ENCODE measurements around the gene TMEM204.

TMEM204 gene

DNA sequence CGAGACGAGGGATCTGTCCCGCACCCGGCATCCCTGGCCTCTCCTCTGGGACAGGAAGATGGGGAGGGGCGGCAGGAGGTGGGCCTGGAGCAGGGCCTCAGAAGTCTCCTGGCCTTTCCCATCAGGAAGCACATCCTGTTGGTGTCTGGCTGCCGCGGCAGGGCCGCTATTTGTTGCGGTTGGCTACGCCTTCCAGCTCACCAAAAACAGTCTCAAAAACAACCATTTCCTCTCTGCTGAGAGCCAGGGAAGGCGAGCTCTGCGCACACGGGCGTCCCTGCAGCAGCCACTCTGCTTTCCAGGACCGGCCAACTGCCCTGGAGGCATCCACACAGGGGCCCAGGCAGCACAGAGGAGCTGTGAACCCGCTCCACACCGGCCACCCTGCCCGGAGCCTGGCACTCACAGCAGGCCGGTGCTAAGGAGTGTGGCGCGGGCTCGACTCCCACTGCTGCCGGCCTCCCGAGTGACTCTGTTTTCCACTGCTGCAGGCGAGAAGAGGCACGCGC, at the start of gene TMEM204:
TSS of gene TMEM204 (plus strand) at position 224 of the 509 bp plus-strand sequence. CDS start 610 bp downstream, outside the sequence.
- CTCF ChIA-PET = no interaction called here
- peak; percentile 76 for DNase-seq

DNA sequence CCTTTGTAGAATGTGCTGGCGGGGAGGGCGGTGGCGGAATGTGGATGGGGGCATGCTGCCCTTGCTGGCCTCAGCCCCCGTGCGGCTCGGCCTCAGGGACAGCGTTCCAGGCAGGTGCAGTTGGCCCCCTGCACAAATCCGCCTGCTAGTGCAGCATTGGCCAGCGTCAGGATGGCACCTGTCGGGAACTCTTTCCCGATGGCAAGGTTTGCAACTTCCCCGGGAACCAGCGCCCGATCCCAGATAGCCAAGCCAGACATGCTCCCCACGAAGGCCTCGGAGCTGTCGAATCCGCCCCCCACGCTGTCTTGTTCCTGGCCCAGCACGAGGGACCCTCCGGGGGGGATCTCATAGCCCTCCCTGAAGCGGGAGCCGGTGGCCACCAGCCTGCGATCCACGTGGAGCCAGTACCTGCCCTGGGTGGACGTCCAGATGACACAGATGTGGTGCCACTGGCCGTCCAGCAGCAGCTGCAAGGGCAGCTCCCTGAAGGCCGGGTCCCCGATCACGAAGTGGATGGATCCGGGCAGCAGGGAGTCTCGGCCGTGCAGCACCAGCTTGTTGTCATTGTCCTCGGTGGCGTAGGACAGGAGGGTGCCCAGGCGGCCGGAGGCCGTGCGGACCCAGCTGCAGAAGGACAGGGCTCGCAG, 47.5 kb upstream of the TMEM204 start:
- no peak overlapping the region for H3K4me3 Mint-ChIP-seq

More for the DNA sequence above, at the start of gene TMEM204:
- H3K9me3 Mint-ChIP-seq = no peaks in the 10 kb centered on the region
- H3K36me3 Mint-ChIP-seq = peaks cover 39% of the 10 kb centered on the region
- H3K4me3 Mint-ChIP-seq = peak within 1 kb of the TSS; percentile 100
- peak within 1 kb of the TSS; percentile 94 for H3K27ac Mint-ChIP-seq
- peaks cover 54% of the 10 kb centered on the region for H3K4me1 Mint-ChIP-seq
- H3K27me3 Mint-ChIP-seq = no peaks in the 10 kb centered on the region

DNA sequence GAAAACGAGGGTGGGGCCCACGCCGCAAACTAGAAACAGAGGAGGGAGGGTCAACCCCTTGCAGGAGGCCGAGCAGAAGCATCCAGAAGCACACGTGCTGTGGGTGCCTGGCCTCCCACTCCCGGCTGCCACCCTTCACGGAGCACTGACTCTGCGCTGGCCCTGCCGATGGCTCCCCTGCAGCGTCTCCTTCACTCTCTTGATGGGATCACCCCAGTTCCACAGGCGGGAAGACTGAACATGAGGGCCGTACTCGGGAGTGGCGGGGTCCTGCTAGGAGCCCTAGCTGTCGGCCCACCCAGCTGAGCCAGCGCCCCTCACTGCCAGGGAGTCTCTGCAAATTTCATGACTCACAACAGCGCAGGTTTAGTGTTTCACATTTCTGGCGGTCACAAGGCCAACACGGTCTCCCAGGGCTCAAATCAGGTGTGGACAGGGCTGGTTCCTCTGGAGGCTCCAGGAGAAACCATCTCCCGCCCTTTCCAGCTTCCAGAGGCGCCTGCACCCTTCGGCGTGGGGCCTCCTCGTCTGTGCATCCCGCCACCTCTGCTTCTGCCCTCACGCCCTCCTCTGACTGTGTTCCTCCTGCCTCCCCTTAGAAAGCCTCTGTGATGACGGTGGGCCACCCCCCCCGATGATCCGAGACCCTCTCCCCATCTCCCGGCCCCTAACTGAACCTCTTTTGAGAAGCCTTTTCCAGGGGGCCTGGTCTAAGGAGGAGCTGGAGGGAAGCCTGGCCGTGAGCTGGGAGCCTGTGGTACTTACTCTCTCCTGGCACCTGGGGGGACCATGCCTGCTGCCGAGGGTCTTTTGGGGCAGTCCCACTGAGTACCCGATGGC, 46.7 kb upstream of the TMEM204 start:
- DNase-seq = no peak
- Mint-ChIP-seq H3K9me3 (no peaks in the 10 kb centered on the region), H3K27ac (no peak overlapping the region), H3K36me3 (no peaks in the 10 kb centered on the region), H3K4me3 (no peak overlapping the region), H3K4me1 (no peaks in the 10 kb centered on the region), H3K27me3 (peaks cover 23% of the 10 kb centered on the region)
- CTCF ChIA-PET = no interaction called here

More for the DNA sequence above, 47.5 kb upstream of the TMEM204 start:
- CTCF ChIA-PET = no interaction called here
- Mint-ChIP-seq H3K27me3 (peaks cover 31% of the 10 kb centered on the region), H3K9me3 (no peaks in the 10 kb centered on the region), H3K4me1 (no peaks in the 10 kb centered on the region), H3K36me3 (no peaks in the 10 kb centered on the region), H3K27ac (no peak overlapping the region)
- DNase-seq = no peak

DNA sequence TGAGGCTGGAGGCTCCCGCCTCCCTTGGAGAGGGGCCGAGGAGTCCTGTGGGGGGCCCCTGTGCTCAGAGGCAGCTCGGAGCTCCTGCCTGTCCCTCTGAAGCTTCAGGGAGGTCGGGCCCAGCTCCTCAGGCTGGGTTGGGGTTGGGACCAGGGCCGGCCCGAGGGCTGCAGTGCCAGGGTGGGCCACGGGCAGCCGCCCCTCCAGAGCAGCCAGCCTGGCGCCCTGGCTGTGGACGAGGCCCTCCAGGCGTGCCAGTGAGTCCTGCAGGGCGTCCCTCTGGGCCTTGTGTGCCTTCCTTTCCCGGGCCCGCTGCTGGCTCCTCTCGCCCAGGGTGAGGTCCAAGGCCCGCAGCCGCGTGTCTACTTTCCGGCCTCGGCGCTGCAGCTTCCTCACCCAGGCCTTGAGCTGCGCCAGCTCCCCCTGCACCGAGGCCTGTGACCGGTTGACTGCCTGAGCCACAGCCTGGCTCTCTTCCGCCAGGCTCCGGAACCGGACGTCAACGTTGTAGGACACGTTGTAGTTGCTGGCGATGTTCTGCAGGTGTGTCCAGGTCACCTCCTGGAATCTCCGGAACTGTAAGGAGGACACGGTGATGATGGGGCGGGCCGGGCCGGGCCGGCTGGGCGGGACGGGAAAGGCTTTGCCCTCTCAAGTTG, 45.9 kb upstream of the TMEM204 start:
- Mint-ChIP-seq H3K4me3 (no peak overlapping the region), H3K27ac (no peak overlapping the region), H3K27me3 (peaks cover 15% of the 10 kb centered on the region), H3K4me1 (peaks cover 3% of the 10 kb centered on the region), H3K36me3 (no peaks in the 10 kb centered on the region), H3K9me3 (no peaks in the 10 kb centered on the region)
- DNase-seq = no peak
- CTCF ChIA-PET = no interaction called here

DNA sequence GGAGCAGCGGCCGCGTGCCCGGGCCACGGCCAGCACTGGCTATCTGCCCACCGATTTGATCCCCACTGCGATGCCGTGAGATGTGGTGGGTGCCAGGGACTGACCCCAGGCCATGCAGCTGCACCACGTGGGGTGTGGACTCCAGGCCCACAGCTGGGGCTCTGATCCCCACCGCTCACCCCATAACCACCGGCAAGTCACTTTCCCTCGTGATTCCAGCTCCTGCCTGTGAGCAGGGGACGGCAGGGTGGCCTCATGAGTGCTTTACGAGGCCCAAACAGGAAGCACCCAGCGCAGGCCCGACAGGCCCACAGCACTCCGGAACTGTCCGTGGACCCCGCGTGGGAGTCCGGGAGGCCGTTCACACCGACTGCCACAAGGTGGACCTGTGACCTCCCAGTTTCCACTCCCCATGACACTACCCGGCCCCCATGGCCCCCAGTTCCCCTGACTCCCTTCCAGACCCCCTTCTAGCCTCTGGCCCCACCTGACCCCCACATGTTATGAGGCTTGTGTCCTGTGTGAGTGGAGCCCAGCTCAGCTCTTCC, 45.3 kb upstream of the TMEM204 start:
- no peaks in the 10 kb centered on the region for H3K9me3 Mint-ChIP-seq
- H3K27ac Mint-ChIP-seq = no peak overlapping the region
- H3K27me3 Mint-ChIP-seq = peaks cover 13% of the 10 kb centered on the region
- DNase-seq = no peak
- CTCF ChIA-PET = no interaction called here
- H3K4me1 Mint-ChIP-seq = peaks cover 8% of the 10 kb centered on the region
- H3K4me3 Mint-ChIP-seq = no peak overlapping the region
- no peaks in the 10 kb centered on the region for H3K36me3 Mint-ChIP-seq

DNA sequence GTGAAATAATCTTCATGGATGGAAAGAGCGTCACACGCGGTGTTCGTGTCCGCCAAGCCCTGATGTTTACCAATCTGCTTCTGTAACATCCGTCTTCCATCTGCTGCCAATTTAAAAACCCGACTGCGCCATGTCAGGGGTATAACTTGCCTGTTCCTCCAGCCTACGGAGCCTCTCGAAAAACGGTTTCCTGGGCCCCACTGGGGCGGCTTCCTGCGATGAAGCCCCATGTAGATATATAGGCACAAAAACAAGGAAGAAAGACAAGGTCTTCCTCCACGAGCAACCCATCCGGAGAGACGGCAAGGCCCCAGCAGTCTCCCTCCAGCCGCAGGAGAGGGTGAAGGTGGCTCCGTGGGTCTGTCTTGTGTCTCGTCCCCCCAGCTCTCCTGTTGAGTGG, 44.8 kb upstream of the TMEM204 start, which contains the start of gene PTX4:
TSS of gene PTX4 (minus strand) at position 326 of the 400 bp plus-strand sequence. CDS start at position 291, 35 bp downstream.
- H3K36me3 Mint-ChIP-seq = no peaks in the 10 kb centered on the region
- CTCF ChIA-PET = no interaction called here

DNA sequence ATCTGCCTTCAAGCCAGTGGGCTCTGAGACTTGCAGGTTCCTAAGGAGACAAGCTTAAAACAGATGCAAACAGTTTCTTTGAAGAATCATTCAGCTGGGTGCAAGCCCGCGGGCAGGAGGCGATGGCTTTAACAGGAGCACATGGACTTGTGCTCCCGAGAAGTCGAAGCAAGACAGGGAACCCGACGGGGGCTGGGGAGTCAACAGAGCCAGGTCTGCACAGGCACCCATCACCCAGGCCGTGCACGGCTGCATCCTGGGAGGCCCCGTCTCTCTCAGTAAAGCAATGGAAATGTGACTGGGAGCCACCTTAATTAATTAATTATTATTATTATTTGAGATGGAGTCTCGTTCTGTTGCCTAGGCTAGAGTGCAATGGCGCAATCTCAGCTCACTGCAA, 44.4 kb upstream of the TMEM204 start:
- Mint-ChIP-seq H3K9me3 (no peaks in the 10 kb centered on the region), H3K4me3 (no peak overlapping the region), H3K36me3 (no peaks in the 10 kb centered on the region), H3K27ac (no peak overlapping the region), H3K4me1 (peaks cover 11% of the 10 kb centered on the region), H3K27me3 (peaks cover 6% of the 10 kb centered on the region)
- CTCF ChIA-PET = no interaction called here
- DNase-seq = no peak

More for the DNA sequence above, 44.8 kb upstream of the TMEM204 start, which contains the start of gene PTX4:
- no peaks in the 10 kb centered on the region for H3K9me3 Mint-ChIP-seq
- H3K4me1 Mint-ChIP-seq = peaks cover 8% of the 10 kb centered on the region
- H3K4me3 Mint-ChIP-seq = no peak within 1 kb of the TSS
- H3K27ac Mint-ChIP-seq = peak within 1 kb of the TSS; percentile 22
- DNase-seq = no peak
- H3K27me3 Mint-ChIP-seq = peaks cover 8% of the 10 kb centered on the region

DNA sequence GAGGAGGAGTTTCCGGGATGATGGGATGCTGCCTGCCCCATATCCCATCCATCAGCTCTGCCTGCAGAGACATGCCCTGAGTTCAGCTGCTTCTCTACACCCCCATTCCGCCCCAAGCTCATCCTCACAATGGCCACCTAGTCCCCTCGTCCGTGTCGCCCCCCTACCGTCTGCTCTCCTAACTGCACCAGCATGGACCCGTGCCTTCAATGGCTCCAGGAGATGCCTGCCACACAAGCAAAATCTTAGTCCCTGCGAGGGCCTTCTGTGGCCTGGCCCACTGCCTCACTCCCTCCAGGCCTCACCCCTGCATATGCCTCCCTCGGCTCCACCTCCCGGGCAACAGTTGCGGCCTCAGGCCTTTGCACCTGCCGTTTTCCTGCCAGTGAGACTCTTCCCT, 42.1 kb upstream of the TMEM204 start:
- H3K36me3 Mint-ChIP-seq = no peaks in the 10 kb centered on the region
- no peaks in the 10 kb centered on the region for H3K9me3 Mint-ChIP-seq
- H3K27me3 Mint-ChIP-seq = no peaks in the 10 kb centered on the region
- H3K4me3 Mint-ChIP-seq = no peak overlapping the region
- CTCF ChIA-PET = no interaction called here
- no peak for DNase-seq
- H3K27ac Mint-ChIP-seq = no peak overlapping the region
- peaks cover 19% of the 10 kb centered on the region for H3K4me1 Mint-ChIP-seq

DNA sequence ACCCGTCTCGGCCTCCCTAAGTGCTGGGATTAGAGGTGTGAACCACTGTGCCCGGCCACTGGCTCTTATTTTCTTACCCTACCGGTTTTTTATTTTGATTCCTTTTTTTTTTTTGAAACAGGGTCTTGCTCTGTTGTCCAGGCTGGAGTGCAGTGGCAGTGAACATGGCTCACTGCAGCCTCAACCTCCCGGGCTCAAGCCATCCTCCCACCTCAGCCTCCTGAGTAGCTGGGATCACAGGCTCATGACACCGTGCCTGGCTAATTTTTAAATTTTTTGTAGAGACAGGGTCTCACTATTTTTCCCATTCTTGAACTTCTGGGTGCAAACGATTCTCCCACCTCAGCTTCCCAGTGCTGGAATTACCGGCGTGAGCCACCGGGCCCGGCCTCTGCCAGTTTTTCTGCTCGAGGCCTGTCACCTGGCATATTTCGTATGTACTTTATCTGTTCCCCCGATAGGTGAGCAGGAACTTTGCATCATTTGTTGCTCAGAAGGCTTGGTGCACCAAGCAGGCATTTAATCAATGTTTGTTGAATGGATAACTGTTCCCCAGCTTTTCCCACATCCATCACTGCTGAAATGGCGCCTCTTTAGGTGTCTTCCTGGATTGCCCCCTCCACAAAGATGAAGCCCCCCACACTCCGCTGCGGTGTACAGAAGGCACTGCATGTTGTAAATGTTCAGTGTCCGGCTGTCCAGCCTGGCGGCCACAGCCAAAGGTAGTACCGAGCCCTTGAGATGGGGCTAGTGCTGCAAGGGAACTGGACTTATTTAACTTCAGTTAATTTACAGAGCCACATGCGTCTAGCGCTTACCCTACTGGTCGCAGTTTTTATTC, 41.2 kb upstream of the TMEM204 start:
- CTCF ChIA-PET = no interaction called here
- no peaks in the 10 kb centered on the region for H3K27me3 Mint-ChIP-seq
- peaks cover 19% of the 10 kb centered on the region for H3K4me1 Mint-ChIP-seq
- peak overlapping the region; percentile 99 for H3K27ac Mint-ChIP-seq
- H3K36me3 Mint-ChIP-seq = peaks cover 3% of the 10 kb centered on the region
- no peaks in the 10 kb centered on the region for H3K9me3 Mint-ChIP-seq
- peak overlapping the region; percentile 98 for H3K4me3 Mint-ChIP-seq
- no peak for DNase-seq

DNA sequence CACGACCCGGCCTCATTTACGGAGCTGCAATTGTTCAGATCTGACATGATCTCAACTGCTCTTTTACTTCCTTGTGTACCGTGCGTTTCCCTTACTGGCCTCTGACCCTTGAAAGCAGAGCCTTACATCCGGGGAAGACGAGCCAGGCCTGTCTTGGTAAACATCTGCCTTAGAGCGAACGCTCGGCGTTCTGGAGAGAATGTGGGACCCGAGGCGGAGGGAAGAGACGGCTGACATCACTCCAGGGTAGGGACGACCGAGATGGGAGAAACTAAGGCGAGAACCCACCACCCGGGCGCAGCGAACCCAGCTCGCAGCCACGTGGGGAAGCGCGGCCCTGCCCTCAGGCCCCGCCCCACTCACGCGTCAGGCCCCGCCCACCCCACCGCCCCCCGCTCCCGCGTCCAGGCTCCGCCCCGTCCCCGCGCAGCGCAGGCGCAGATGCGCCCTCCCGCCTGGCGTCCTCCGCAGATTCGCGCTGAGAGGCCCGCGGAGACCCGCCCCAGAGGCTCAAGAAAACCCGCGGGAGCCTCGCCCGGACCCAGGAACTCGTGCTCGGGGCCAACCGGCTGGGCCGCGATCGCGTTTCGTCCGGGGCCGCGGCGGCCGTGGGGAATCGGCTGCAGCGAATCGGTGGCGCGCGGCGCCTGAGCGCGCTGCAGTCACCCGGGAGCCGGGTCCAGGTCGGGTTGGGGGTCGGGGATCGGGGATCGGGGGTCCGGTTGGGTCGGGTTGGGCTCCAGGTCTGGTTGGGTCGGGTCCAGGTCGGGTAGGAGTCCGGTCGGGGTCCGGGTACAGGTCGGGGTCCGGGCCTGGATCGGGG, 40.3 kb upstream of the TMEM204 start, which contains the start of gene TELO2:
TSS of gene TELO2 (plus strand) at position 438 of the 823 bp plus-strand sequence. CDS start 922 bp downstream, outside the sequence.
- Mint-ChIP-seq H3K36me3 (peaks cover 5% of the 10 kb centered on the region), H3K27me3 (no peaks in the 10 kb centered on the region), H3K27ac (peak within 1 kb of the TSS; percentile 99), H3K9me3 (no peaks in the 10 kb centered on the region), H3K4me1 (peaks cover 19% of the 10 kb centered on the region), H3K4me3 (peak within 1 kb of the TSS; percentile 98)
- DNase-seq = peak; percentile 91
- CTCF ChIA-PET = no interaction called here

DNA sequence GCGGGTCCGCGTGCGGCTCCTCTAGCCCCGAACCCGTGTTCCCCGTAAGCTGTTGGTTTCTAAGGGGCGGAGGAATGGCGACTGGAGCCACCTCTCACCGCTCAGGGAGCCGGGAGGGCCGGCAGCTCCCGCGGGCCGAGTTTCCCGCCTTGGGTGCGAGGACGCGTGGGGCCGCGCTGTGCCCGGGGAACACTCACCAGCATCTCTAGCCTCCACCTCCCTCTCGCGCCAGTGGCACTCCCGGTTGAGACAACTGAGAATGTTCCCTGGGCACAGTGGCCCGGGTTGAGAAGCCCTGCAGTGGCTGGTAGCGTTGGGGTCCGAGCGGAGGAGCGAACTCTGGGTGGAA, 39.7 kb upstream of the TMEM204 start:
- peaks cover 19% of the 10 kb centered on the region for H3K4me1 Mint-ChIP-seq
- peak overlapping the region; percentile 99 for H3K27ac Mint-ChIP-seq
- peak; percentile 47 for DNase-seq
- no peaks in the 10 kb centered on the region for H3K27me3 Mint-ChIP-seq
- peak overlapping the region; percentile 98 for H3K4me3 Mint-ChIP-seq
- no peaks in the 10 kb centered on the region for H3K9me3 Mint-ChIP-seq
- peaks cover 10% of the 10 kb centered on the region for H3K36me3 Mint-ChIP-seq
- CTCF ChIA-PET = no interaction called here

DNA sequence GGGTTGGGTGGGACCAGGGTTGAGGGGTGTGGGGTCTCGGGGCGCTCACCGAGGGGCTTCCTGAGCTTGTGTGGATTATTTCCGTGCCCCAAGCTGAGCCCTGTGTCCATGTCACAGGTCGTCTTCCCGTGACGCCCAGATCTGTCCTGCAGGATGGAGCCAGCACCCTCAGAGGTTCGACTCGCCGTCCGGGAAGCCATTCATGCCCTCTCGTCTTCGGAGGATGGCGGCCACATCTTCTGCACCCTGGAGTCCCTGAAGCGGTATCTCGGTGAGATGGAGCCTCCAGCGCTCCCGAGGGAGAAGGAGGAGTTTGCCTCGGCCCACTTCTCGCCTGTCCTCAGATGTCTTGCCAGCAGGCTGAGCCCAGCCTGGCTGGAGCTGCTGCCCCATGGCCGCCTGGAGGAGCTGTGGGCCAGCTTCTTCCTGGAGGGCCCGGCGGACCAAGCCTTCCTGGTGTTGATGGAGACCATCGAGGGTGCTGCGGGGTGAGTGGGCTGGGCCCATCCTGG, 39.3 kb upstream of the TMEM204 start:
- CTCF ChIA-PET = no interaction called here
- peak; percentile 28 for DNase-seq
- Mint-ChIP-seq H3K27me3 (no peaks in the 10 kb centered on the region), H3K4me1 (peaks cover 19% of the 10 kb centered on the region), H3K27ac (peak overlapping the region; percentile 84), H3K36me3 (peaks cover 11% of the 10 kb centered on the region), H3K9me3 (no peaks in the 10 kb centered on the region), H3K4me3 (peak overlapping the region; percentile 98)

DNA sequence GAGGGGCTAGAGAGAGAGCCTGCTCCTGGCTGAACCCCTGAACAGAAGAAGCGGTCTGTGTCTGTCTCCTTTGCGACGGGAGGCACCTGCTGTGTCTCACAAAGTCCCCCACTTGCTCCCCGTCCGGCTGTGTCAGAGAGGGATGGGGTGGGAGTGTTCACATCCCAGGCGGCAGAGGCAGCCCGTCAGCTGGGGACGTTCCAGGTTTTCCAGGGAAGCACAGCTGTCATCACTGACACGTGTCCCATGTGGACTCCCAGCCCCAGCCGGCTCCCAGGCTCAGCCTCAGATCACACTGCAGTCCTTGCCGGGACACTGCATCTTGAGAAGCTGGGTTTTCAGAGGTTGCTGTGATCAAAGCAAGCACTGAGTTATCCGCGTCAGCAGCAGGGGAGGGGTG, 38.8 kb upstream of the TMEM204 start:
- peak overlapping the region; percentile 98 for H3K4me3 Mint-ChIP-seq
- H3K27me3 Mint-ChIP-seq = no peaks in the 10 kb centered on the region
- peaks cover 11% of the 10 kb centered on the region for H3K36me3 Mint-ChIP-seq
- H3K27ac Mint-ChIP-seq = peak overlapping the region; percentile 84
- no peaks in the 10 kb centered on the region for H3K9me3 Mint-ChIP-seq
- CTCF ChIA-PET = no interaction called here
- H3K4me1 Mint-ChIP-seq = peaks cover 19% of the 10 kb centered on the region
- no peak for DNase-seq

All from activated naive CD4-positive, alpha-beta T cell treated with anti-CD3 and anti-CD28 coated beads, Interleukin-2, amount 10 ng/mL, durations not matched to agents 7 days and 5 days (primary cell).